H9 (cell line): Measurements from ENCODE around the gene POLR3F. TPM values are rescaled to one million over a fixed set of nuclear protein-coding genes. Genes with fewer than 3 reads are reported as not detected.

Experiments used
- DNase-seq: peaks from one replicate; pipeline ENCODE4 v3.0.0-alpha.2; 2017
- H2AFZ ChIP-seq: one replicate; pipeline ENCODE4 v1.6.1; 2013; ENCODE audit warnings: mild to moderate bottlenecking, low read length, control low read depth, moderate library complexity
- H2AK5ac ChIP-seq: 2 replicates; pipeline ENCODE4 v1.6.1; 2013; ENCODE audit warnings: low read length, control low read depth, mixed read lengths; ENCODE audit not compliant: insufficient read length
- H2BK120ac ChIP-seq: one replicate; pipeline ENCODE4 v1.6.1; 2013; ENCODE audit warnings: low read depth, mild to moderate bottlenecking, low read length, control low read depth, inconsistent platforms; ENCODE audit not compliant: poor library complexity, severe bottlenecking
- H2BK12ac ChIP-seq: 2 replicates; pipeline ENCODE4 v1.6.1; 2013; ENCODE audit warnings: low read length, control low read depth, mixed read lengths, low read depth; ENCODE audit not compliant: insufficient read length
- H2BK15ac ChIP-seq: 2 replicates; pipeline ENCODE4 v1.6.1; 2013; ENCODE audit warnings: low read depth, low read length, control low read depth
- H2BK20ac ChIP-seq: one replicate; pipeline ENCODE4 v1.6.1; 2013; ENCODE audit warnings: low read depth, mild to moderate bottlenecking, low read length, control low read depth, inconsistent platforms; ENCODE audit not compliant: poor library complexity, severe bottlenecking
- H2BK5ac ChIP-seq: 2 replicates; pipeline ENCODE4 v1.6.1; 2013; ENCODE audit warnings: low read length, control low read depth, mixed read lengths; ENCODE audit not compliant: insufficient read length
- H3K14ac ChIP-seq: 2 replicates; pipeline ENCODE4 v1.6.1; 2013; ENCODE audit warnings: low read length, control low read depth; ENCODE audit not compliant: insufficient read depth
- H3K18ac ChIP-seq: 2 replicates; pipeline ENCODE4 v1.6.1; 2013; ENCODE audit warnings: low read depth, mild to moderate bottlenecking, mixed read lengths, low read length, control low read depth; ENCODE audit not compliant: insufficient read length
- H3K23ac ChIP-seq: 2 replicates; pipeline ENCODE4 v1.6.1; 2013; ENCODE audit warnings: low read length, control low read depth, mixed read lengths, low read depth; ENCODE audit not compliant: insufficient read length
- H3K23me2 ChIP-seq: 2 replicates; pipeline ENCODE4 v1.6.1; 2013; ENCODE audit warnings: low read depth, mild to moderate bottlenecking, mixed read lengths, low read length, control low read depth; ENCODE audit not compliant: insufficient read length, poor library complexity, severe bottlenecking
- H3K27ac ChIP-seq: 2 replicates; pipeline ENCODE4 v1.5.1; 2013; ENCODE audit warnings: low read length, control low read depth, mixed read lengths, low read depth; ENCODE audit not compliant: insufficient read length
- H3K27me3 ChIP-seq: 2 replicates; pipeline ENCODE4 v1.6.1; 2013; ENCODE audit warnings: low read length, control low read depth, inconsistent platforms; ENCODE audit not compliant: insufficient read depth
- H3K4ac ChIP-seq: 2 replicates; pipeline ENCODE4 v1.6.1; 2013; ENCODE audit warnings: low read depth, mild to moderate bottlenecking, control low read depth, inconsistent platforms, low read length, moderate library complexity
- H3K4me1 ChIP-seq: 2 replicates; pipeline ENCODE4 v1.6.1; 2013; ENCODE audit warnings: low read length, control low read depth, inconsistent platforms; ENCODE audit not compliant: insufficient read depth
- H3K4me2 ChIP-seq: 2 replicates; pipeline ENCODE4 v1.6.1; 2013; ENCODE audit warnings: low read length, control low read depth, mixed read lengths; ENCODE audit not compliant: insufficient read length, insufficient read depth
- H3K56ac ChIP-seq: 2 replicates; pipeline ENCODE4 v1.6.1; 2013; ENCODE audit warnings: low read depth, mild to moderate bottlenecking, mixed read lengths, low read length, control low read depth; ENCODE audit not compliant: insufficient read length
- H3K79me1 ChIP-seq: 2 replicates; pipeline ENCODE4 v1.6.1; 2013; ENCODE audit warnings: low read depth, mild to moderate bottlenecking, moderate library complexity, low read length, control low read depth, inconsistent platforms; ENCODE audit not compliant: insufficient read depth, poor library complexity, severe bottlenecking
- H3K79me2 ChIP-seq: 2 replicates; pipeline ENCODE4 v1.6.1; 2013; ENCODE audit warnings: low read length, control low read depth, inconsistent platforms; ENCODE audit not compliant: insufficient read depth
- H3K9ac ChIP-seq: 2 replicates; pipeline ENCODE4 v1.6.1; 2013; ENCODE audit warnings: low read length, control low read depth, mixed read lengths; ENCODE audit not compliant: insufficient read length; ENCODE audit errors: extremely low read depth
- H3K9me3 ChIP-seq: one replicate; pipeline ENCODE4 v1.6.1; 2013; ENCODE audit warnings: low read depth, low read length, inconsistent platforms; ENCODE audit not compliant: control insufficient read depth
- H3T11ph ChIP-seq: one replicate; pipeline ENCODE4 v1.6.1; 2013; ENCODE audit warnings: mild to moderate bottlenecking, low read length, control low read depth, inconsistent platforms
- H4K20me1 ChIP-seq: one replicate; pipeline ENCODE4 v1.6.1; 2013; ENCODE audit not compliant: control insufficient read depth, insufficient read length, insufficient read depth
- H4K5ac ChIP-seq: 2 replicates; pipeline ENCODE4 v1.6.1; 2013; ENCODE audit warnings: low read depth, mild to moderate bottlenecking, mixed read lengths, low read length, control low read depth; ENCODE audit not compliant: insufficient read length
- H4K8ac ChIP-seq: replicated peaks from 2 replicates; pipeline ENCODE4 v1.6.1; 2013; ENCODE audit warnings: low read length, control low read depth, mixed read lengths, low read depth; ENCODE audit not compliant: insufficient read length
- H4K91ac ChIP-seq: 2 replicates; pipeline ENCODE4 v1.6.1; 2013; ENCODE audit warnings: low read depth, mild to moderate bottlenecking, moderate library complexity, mixed read lengths, low read length, control low read depth; ENCODE audit not compliant: insufficient read length
- H3K27ac Mint-ChIP-seq, 3 experiments: 2 replicates in 2 of 3; 3 replicates in 1 of 3; pipeline ENCODE4 v1.8.0; 2020 to 2021; ENCODE audit warnings: mixed read lengths in 3 of 3, mild to moderate bottlenecking in 1 of 3, moderate library complexity in 1 of 3
- H3K27me3 Mint-ChIP-seq: 2 replicates; pipeline ENCODE4 v1.8.0; 2021; ENCODE audit warnings: low read depth, mild to moderate bottlenecking, moderate library complexity, mixed read lengths
- H3K36me3 Mint-ChIP-seq, 3 experiments: 2 replicates in 2 of 3; 3 replicates in 1 of 3; pipeline ENCODE4 v1.8.0; 2020 to 2021; ENCODE audit warnings: low read depth in 3 of 3, mixed read lengths in 3 of 3; ENCODE audit not compliant: insufficient read depth in 1 of 3
- H3K4me1 Mint-ChIP-seq, 2 experiments: 2 replicates each; pipeline ENCODE4 v1.8.0; 2020; ENCODE audit warnings: mixed read lengths in 2 of 2
- H3K4me3 Mint-ChIP-seq, 2 experiments: 2 replicates in 1 of 2; 3 replicates in 1 of 2; pipeline ENCODE4 v1.8.0; 2020 to 2021; ENCODE audit warnings: mild to moderate bottlenecking in 2 of 2, mixed read lengths in 2 of 2, moderate library complexity in 1 of 2
- H3K9me3 Mint-ChIP-seq, 2 experiments: 2 replicates in 1 of 2; 3 replicates in 1 of 2; pipeline ENCODE4 v1.8.0; 2020; ENCODE audit warnings: mild to moderate bottlenecking in 2 of 2, mixed read lengths in 2 of 2, moderate library complexity in 1 of 2
- WGBS: extraction: QIAGEN DNeasy Blood & Tissue Kit; methylation state at CpG from one replicate; pipeline ENCODE4 v1.1.7; 2013; ENCODE audit warnings: missing lambda C conversion rate, low lambda C conversion rate, mixed read lengths; ENCODE audit not compliant: insufficient read length; ENCODE audit errors: extremely low coverage; 5-methylcytosine and 5-hydroxymethylcytosine counted together
- total RNA-seq: library from RNA; stranded (reverse); gene quantifications from 2 replicates; pipeline ENCODE4 v1.2.1, GENCODE V29; 2021
- TF ChIP-seq, protein P1 (sequence below): fragments of 200-600 bp; sonication (generic); conservative IDR thresholded peaks from 3 replicates; pipeline ENCODE4 v1.8.0; 2021; ENCODE audit warnings: antibody characterized with exemption, mild to moderate bottlenecking

Gene POLR3F
- total RNA-seq, 1 experiment from 2014 or later: 16.1 TPM

DNA sequence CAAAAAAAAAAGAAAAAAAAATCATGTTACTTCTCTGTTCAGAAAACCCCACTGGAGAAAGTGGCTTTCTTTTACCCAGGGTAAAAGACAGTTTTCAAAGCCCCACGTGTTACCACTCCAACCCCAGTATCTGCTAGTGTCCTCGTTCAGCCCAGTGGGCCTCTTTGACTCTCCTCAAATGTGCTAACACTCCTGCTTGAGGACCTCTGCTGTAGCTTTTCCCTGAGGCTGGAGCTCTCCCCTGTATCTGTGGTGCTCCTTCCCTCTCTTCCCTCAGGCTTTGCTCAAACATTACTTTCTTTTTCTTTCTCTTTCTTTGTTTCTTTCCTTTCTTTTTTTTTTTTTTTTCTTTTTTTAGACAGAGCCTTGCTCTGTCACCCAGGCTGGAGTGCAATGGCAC, 55.9 kb downstream of the POLR3F start:
- TF ChIP-seq, protein P1, sequence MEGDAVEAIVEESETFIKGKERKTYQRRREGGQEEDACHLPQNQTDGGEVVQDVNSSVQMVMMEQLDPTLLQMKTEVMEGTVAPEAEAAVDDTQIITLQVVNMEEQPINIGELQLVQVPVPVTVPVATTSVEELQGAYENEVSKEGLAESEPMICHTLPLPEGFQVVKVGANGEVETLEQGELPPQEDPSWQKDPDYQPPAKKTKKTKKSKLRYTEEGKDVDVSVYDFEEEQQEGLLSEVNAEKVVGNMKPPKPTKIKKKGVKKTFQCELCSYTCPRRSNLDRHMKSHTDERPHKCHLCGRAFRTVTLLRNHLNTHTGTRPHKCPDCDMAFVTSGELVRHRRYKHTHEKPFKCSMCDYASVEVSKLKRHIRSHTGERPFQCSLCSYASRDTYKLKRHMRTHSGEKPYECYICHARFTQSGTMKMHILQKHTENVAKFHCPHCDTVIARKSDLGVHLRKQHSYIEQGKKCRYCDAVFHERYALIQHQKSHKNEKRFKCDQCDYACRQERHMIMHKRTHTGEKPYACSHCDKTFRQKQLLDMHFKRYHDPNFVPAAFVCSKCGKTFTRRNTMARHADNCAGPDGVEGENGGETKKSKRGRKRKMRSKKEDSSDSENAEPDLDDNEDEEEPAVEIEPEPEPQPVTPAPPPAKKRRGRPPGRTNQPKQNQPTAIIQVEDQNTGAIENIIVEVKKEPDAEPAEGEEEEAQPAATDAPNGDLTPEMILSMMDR: no peak
- Mint-ChIP-seq H3K9me3 (no peaks in the 10 kb centered on the region), H3K36me3 (peaks cover 13 to 42% (median 40%) of the 10 kb centered on the region in 3 experiments; a peak in 6 of 7 replicates), H3K4me3 (no peak overlapping the region), H3K4me1 (no peaks in the 10 kb centered on the region), H3K27ac (peak overlapping the region in 1 of 3 experiments; percentile 16; a peak in 1 of 7 replicates), H3K27me3 (no peaks in the 10 kb centered on the region)
- H2BK5ac ChIP-seq: no peak overlapping the region
- no CpG with 5 or more reads among the region's 2 CpGs for WGBS
- no peak overlapping the region for H3K56ac ChIP-seq
- H2AFZ ChIP-seq: no peak overlapping the region
- no peaks in the 10 kb centered on the region; the same call in 1 of the 2 replicates for H3K79me2 ChIP-seq
- H3K9ac ChIP-seq: no peak overlapping the region
- no peaks in the 10 kb centered on the region for H3K4me1 ChIP-seq
- no peak overlapping the region for H2BK120ac ChIP-seq
- no peak overlapping the region for H3K14ac ChIP-seq
- no peak overlapping the region for H2BK20ac ChIP-seq
- no peaks in the 10 kb centered on the region for H3K27me3 ChIP-seq
- H2AK5ac ChIP-seq: no peak overlapping the region
- no peak overlapping the region for H3K18ac ChIP-seq
- no peak overlapping the region for H3K4ac ChIP-seq
- H4K91ac ChIP-seq: no peak overlapping the region
- H3K9me3 ChIP-seq: no peaks in the 10 kb centered on the region
- no peak overlapping the region for H4K8ac ChIP-seq
- H4K20me1 ChIP-seq: no peaks in the 10 kb centered on the region
- no peak overlapping the region for H3T11ph ChIP-seq
- H3K4me2 ChIP-seq: no peak overlapping the region
- no peak overlapping the region for H4K5ac ChIP-seq
- H3K27ac ChIP-seq: no peak overlapping the region
- no peaks in the 10 kb centered on the region for H3K23me2 ChIP-seq
- DNase-seq: no peak
- no peak overlapping the region for H2BK15ac ChIP-seq
- no peak overlapping the region for H2BK12ac ChIP-seq
- no peak overlapping the region for H3K23ac ChIP-seq
- no peaks in the 10 kb centered on the region for H3K79me1 ChIP-seq
